Measurements from ENCODE around the gene OPCML. TPM values are rescaled to one million over a fixed set of nuclear protein-coding genes. Genes with fewer than 3 reads are reported as not detected.

The OPCML gene
- total RNA-seq, 1 donor from 2014 or later, result 1.7 TPM

- H3K9me3 Mint-ChIP-seq (ENCODE audit: low read depth), result no peaks in the 10 kb centered on the region
- no peak overlapping the region for H3K4me3 Mint-ChIP-seq (ENCODE audit: low read depth)
- peak overlapping the region; percentile 11 for H3K27ac Mint-ChIP-seq
- no peak for TF ChIP-seq CTCF (IDR thresholded peaks at IDR 0.05; ENCODE audit: unreplicated experiment)
- H3K36me3 Mint-ChIP-seq (ENCODE audit: insufficient read depth), result no peaks in the 10 kb centered on the region
- H3K27me3 Mint-ChIP-seq, result peaks cover 28% of the 10 kb centered on the region
- no peak for DNase-seq (ENCODE audit: low spot score, unreplicated experiment)
- peaks cover 2% of the 10 kb centered on the region for H3K4me1 Mint-ChIP-seq (ENCODE audit: low read depth)
Observed at GRCh38 chr11:133383201-133383600, 149.1 kb downstream of the OPCML start.

GRCh38 chr11:133382131-133382812, 150.0 kb downstream of the OPCML start:
- no peaks in the 10 kb centered on the region for H3K9me3 Mint-ChIP-seq (ENCODE audit: low read depth)
- H3K4me3 Mint-ChIP-seq (ENCODE audit: low read depth), result no peak overlapping the region
- peaks cover 24% of the 10 kb centered on the region for H3K27me3 Mint-ChIP-seq
- H3K36me3 Mint-ChIP-seq (ENCODE audit: insufficient read depth), result no peaks in the 10 kb centered on the region
- no peak for TF ChIP-seq CTCF (IDR thresholded peaks at IDR 0.05; ENCODE audit: unreplicated experiment)
- H3K4me1 Mint-ChIP-seq (ENCODE audit: low read depth), result peaks cover 2% of the 10 kb centered on the region
- no peak for DNase-seq (ENCODE audit: low spot score, unreplicated experiment)
- no peak overlapping the region for H3K27ac Mint-ChIP-seq

- no peak overlapping the region for H3K4me3 Mint-ChIP-seq (ENCODE audit: low read depth)
- no peak for DNase-seq (ENCODE audit: low spot score, unreplicated experiment)
- no peak overlapping the region for H3K27ac Mint-ChIP-seq
- H3K9me3 Mint-ChIP-seq (ENCODE audit: low read depth), result no peaks in the 10 kb centered on the region
- peaks cover 2% of the 10 kb centered on the region for H3K4me1 Mint-ChIP-seq (ENCODE audit: low read depth)
- TF ChIP-seq CTCF (IDR thresholded peaks at IDR 0.05; ENCODE audit: unreplicated experiment), result no peak
- peaks cover 24% of the 10 kb centered on the region for H3K27me3 Mint-ChIP-seq
- H3K36me3 Mint-ChIP-seq (ENCODE audit: insufficient read depth), result no peaks in the 10 kb centered on the region
Observed at GRCh38 chr11:133381761-133382130, 150.6 kb downstream of the OPCML start.

- no peak overlapping the region for H3K27ac Mint-ChIP-seq
- TF ChIP-seq CTCF (IDR thresholded peaks at IDR 0.05; ENCODE audit: unreplicated experiment), result no peak
- no peaks in the 10 kb centered on the region for H3K9me3 Mint-ChIP-seq (ENCODE audit: low read depth)
- H3K36me3 Mint-ChIP-seq (ENCODE audit: insufficient read depth), result no peaks in the 10 kb centered on the region
- peaks cover 1% of the 10 kb centered on the region for H3K4me1 Mint-ChIP-seq (ENCODE audit: low read depth)
- no peak overlapping the region for H3K4me3 Mint-ChIP-seq (ENCODE audit: low read depth)
- no peak for DNase-seq (ENCODE audit: low spot score, unreplicated experiment)
- H3K27me3 Mint-ChIP-seq, result peaks cover 9% of the 10 kb centered on the region
Observed at GRCh38 chr11:133366147-133366546, 166.2 kb downstream of the OPCML start.

- H3K36me3 Mint-ChIP-seq (ENCODE audit: insufficient read depth), result no peaks in the 10 kb centered on the region
- H3K4me1 Mint-ChIP-seq (ENCODE audit: low read depth), result peaks cover 1% of the 10 kb centered on the region
- no peak for DNase-seq (ENCODE audit: low spot score, unreplicated experiment)
- no peak overlapping the region for H3K4me3 Mint-ChIP-seq (ENCODE audit: low read depth)
- no peak overlapping the region for H3K27ac Mint-ChIP-seq
- H3K9me3 Mint-ChIP-seq (ENCODE audit: low read depth), result no peaks in the 10 kb centered on the region
- peaks cover 14% of the 10 kb centered on the region for H3K27me3 Mint-ChIP-seq
- no peak for TF ChIP-seq CTCF (IDR thresholded peaks at IDR 0.05; ENCODE audit: unreplicated experiment)
Observed at GRCh38 chr11:133362916-133363315, 169.4 kb downstream of the OPCML start.
